Uterus (tissue), 4 donors: ENCODE results near the gene ITPR2. TPM values are rescaled to one million over a fixed set of nuclear protein-coding genes. Genes with fewer than 3 reads are reported as not detected.

Source experiments
- DNase-seq, 2 donors: peaks; one replicate each; pipeline ENCODE4 v3.0.0-alpha.2; 2019 to 2020
- H3K27ac ChIP-seq, 2 donors: fragments of 200-600 bp; sonication (generic); 1 replicate in 1 of 2; 2 replicates in 1 of 2; pipeline ENCODE4 v1.5.1; 2016 to 2018
- H3K27me3 ChIP-seq, 2 donors: fragments of 200-600 bp; sonication (generic); one replicate each; pipeline ENCODE4 v1.5.1; 2018 to 2019; ENCODE audit warnings: control low read depth in 1 of 2
- H3K36me3 ChIP-seq, 2 donors: fragments of 200-600 bp; sonication (generic); one replicate each; pipeline ENCODE4 v1.5.1; 2019; ENCODE audit warnings: control low read depth in 1 of 2
- H3K4me1 ChIP-seq, 2 donors: fragments of 200-600 bp; sonication (generic); one replicate each; pipeline ENCODE4 v1.5.1; 2018 to 2019; ENCODE audit warnings: control low read depth in 1 of 2
- H3K4me3 ChIP-seq, 2 donors: fragments of 200-600 bp; sonication (generic); 1 replicate in 1 of 2; 2 replicates in 1 of 2; pipeline ENCODE4 v1.5.1; 2018 to 2019; ENCODE audit warnings: mild to moderate bottlenecking in 1 of 2
- H3K9me3 ChIP-seq, 2 donors: fragments of 200-600 bp; sonication (generic); one replicate each; pipeline ENCODE4 v1.5.1; 2019; ENCODE audit warnings: control low read depth in 1 of 2
- CTCF ChIP-seq, 4 experiments: fragments of 200-600 bp in 2 of 4; fragments of 450-650 bp in 2 of 4; sonication (generic) in 2 of 4; IDR thresholded peaks; one replicate each; pipeline ENCODE4 v1.5.1; 2016 to 2019; ENCODE audit warnings: antibody characterized with exemption in 4 of 4, mild to moderate bottlenecking in 2 of 4, moderate library complexity in 1 of 4
- POLR2A ChIP-seq, 2 donors: fragments of 450-650 bp; IDR thresholded peaks; one replicate each; pipeline ENCODE4 v1.6.1; 2016; ENCODE audit warnings: antibody characterized with exemption in 2 of 2, mild to moderate bottlenecking in 1 of 2, moderate library complexity in 1 of 2
- intact Hi-C: fragments of 100-400 bp; cut with DNase I; formaldehyde crosslinking; loops from one replicate; pipeline ENCODE4 v1.15.1; 2023; ENCODE audit warnings: low total_unique reads
- total RNA-seq, 4 donors: library from RNA; depleted of rRNA in 3 of 4; stranded (reverse); fragments of >200 nt in 3 of 4; gene quantifications; one replicate each; pipeline versions ENCODE4 v1.1.0 to v1.2.4, GENCODE V29; 2014 to 2023
- donor health status: DM: yes; HTN: yes; CAD: no.

The ITPR2 gene
- total RNA-seq, 4 donors from 2014 or later, result 53.5 to 271 (median 60.4) TPM

DNA sequence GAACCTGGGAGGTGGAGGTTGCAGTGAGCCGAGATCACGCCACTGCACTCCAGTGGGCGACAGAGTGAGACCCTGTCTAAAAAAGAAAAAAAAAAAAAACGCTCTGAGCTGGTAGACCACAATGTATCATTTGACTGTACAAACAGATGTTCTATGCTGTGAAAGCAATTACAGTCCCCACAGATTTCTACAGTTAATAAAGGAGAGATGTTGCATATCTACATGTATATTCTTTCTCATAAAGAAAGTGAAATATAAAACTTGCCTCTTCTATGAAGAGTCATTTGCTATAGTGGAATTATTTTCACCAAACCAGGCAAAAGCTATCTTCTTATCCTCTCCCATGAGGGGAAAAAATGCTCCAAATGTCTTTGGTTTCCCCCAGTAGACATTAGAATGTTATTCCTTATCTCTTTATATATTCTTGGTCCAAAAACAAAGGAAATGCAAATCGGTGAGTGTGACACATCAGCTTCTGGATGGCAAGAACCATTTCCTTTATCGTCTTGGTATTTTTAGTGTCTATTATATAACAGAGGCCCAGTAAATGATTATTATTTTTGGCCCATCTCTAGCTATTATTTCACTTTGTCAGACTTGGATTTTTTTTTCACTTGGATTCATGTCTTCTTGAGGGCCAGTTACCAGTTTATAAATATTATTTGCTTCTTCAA lies 407.3 kb downstream of the ITPR2 start:
- no peak overlapping the region for H3K27ac ChIP-seq
- no peak for DNase-seq
- H3K4me3 ChIP-seq, result no peak overlapping the region
- no peak for TF ChIP-seq CTCF (IDR thresholded peaks at IDR 0.05)
- no peak for TF ChIP-seq POLR2A (IDR thresholded peaks at IDR 0.05)
- H3K9me3 ChIP-seq, result no peaks in the 10 kb centered on the region
- no peaks in the 10 kb centered on the region for H3K36me3 ChIP-seq
- H3K4me1 ChIP-seq, result no peaks in the 10 kb centered on the region
- no peaks in the 10 kb centered on the region for H3K27me3 ChIP-seq
- intact Hi-C loops, result no loop called here

- no peaks in the 10 kb centered on the region for H3K27me3 ChIP-seq
- H3K36me3 ChIP-seq, result no peaks in the 10 kb centered on the region
- no peaks in the 10 kb centered on the region for H3K9me3 ChIP-seq
- no peaks in the 10 kb centered on the region for H3K4me1 ChIP-seq
- TF ChIP-seq POLR2A (IDR thresholded peaks at IDR 0.05), result no peak
- TF ChIP-seq CTCF (IDR thresholded peaks at IDR 0.05), result no peak
- no peak overlapping the region for H3K4me3 ChIP-seq
- no peak for DNase-seq
- no peak overlapping the region for H3K27ac ChIP-seq
- intact Hi-C loops, result no loop called here
Measured at GRCh38 chr12:26422839-26423398, 410.1 kb downstream of the ITPR2 start.

DNA sequence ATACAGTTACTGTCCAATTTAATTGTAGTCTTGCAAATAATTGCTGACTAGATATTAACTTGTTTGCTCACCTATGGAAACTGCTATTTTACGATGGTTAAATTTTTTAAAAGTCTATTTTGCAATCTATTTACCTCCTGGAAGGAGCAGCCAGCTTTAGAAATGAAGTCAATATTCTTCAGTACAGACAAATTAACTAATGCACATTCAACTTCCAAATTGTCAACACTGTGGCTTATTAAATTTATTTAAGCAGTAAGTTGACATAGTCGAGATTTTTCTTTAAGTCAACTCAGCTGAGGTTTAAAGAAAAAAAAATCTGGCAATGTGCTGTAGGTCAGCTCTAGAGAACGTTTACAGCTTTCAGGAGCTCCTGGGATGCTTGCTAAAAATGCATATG lies 416.4 kb downstream of the ITPR2 start:
- intact Hi-C loops, result no loop called here
- H3K36me3 ChIP-seq, result no peaks in the 10 kb centered on the region
- no peaks in the 10 kb centered on the region for H3K27me3 ChIP-seq
- no peaks in the 10 kb centered on the region for H3K9me3 ChIP-seq
- no peak for DNase-seq
- no peak overlapping the region for H3K4me3 ChIP-seq
- no peaks in the 10 kb centered on the region for H3K4me1 ChIP-seq
- H3K27ac ChIP-seq, result no peak overlapping the region
- TF ChIP-seq CTCF (IDR thresholded peaks at IDR 0.05) (no peak), POLR2A (IDR thresholded peaks at IDR 0.05) (no peak)

DNA sequence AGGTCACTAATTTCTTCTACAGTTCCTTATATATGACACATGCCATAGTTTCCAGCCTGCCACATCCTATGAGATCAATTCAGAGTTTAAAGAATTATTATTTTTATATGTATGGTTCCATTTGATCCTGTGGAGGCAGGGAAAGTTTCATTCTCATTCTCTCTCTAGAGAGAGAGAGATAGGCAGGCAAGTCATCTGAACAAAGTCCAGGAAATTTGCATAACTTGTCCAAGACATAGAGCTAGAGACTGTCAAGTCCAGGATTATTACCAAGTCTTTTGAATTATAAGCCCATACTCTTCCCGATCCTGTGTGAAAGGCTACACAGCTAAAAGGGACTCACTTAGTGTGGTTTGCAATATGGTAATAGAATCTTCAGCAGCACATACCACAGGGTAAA lies 422.3 kb downstream of the ITPR2 start:
- TF ChIP-seq POLR2A (IDR thresholded peaks at IDR 0.05), result no peak
- intact Hi-C loops, result no loop called here
- H3K27ac ChIP-seq, result no peak overlapping the region

GRCh38 chr12:26406813-26407212 lies 426.2 kb downstream of the ITPR2 start:
- no peak for DNase-seq
- Histone ChIP-seq H3K27me3 (no peaks in the 10 kb centered on the region), H3K4me1 (no peaks in the 10 kb centered on the region), H3K27ac (no peak overlapping the region), H3K4me3 (no peak overlapping the region), H3K36me3 (no peaks in the 10 kb centered on the region), H3K9me3 (no peaks in the 10 kb centered on the region)
- intact Hi-C loops, result no loop called here
- TF ChIP-seq POLR2A (IDR thresholded peaks at IDR 0.05) (no peak), CTCF (IDR thresholded peaks at IDR 0.05) (no peak)

More for the DNA sequence above, 422.3 kb downstream of the ITPR2 start:
- H3K4me3 ChIP-seq, result no peak overlapping the region
- H3K27me3 ChIP-seq, result no peaks in the 10 kb centered on the region
- H3K9me3 ChIP-seq, result no peaks in the 10 kb centered on the region
- no peaks in the 10 kb centered on the region for H3K36me3 ChIP-seq
- no peak for DNase-seq
- no peaks in the 10 kb centered on the region for H3K4me1 ChIP-seq
